Measurements from ENCODE around the gene MIS12. TPM values are rescaled to one million over a fixed set of nuclear protein-coding genes. Genes with fewer than 3 reads are reported as not detected.
A peak's percentile ranks its signal among the peaks of the same experiment; 100 is the strongest.

The MIS12 gene
- total RNA-seq, 1 donor from 2014 or later, result 40.3 TPM

GRCh38 chr17:5485270-5486205 lies 828 bp upstream of the MIS12 start, which contains the start of gene DERL2:
TSS of gene DERL2 (minus strand) at chr17:5486178. CDS start at chr17:5486161, 17 bp downstream.
- TF ChIP-seq CTCF (IDR thresholded peaks at IDR 0.05; ENCODE audit: insufficient read depth, low read length, severe bottlenecking), result no peak
- Histone ChIP-seq H3K4me3 (ENCODE audit: low read depth, low read length) (peak within 1 kb of the TSS; percentile 88), H3K36me3 (ENCODE audit: control insufficient read depth, insufficient read depth, low read length) (peaks cover 5% of the 10 kb centered on the region), H3K27me3 (ENCODE audit: control insufficient read depth, insufficient read depth, low read length) (no peaks in the 10 kb centered on the region)
- no peak for FAIRE-seq
- no peak for DNase-seq (ENCODE audit: low read depth)

GRCh38 chr17:5488752-5489151 lies 2.4 kb downstream of the MIS12 start:
- Histone ChIP-seq H3K36me3 (ENCODE audit: control insufficient read depth, insufficient read depth, low read length) (peaks cover 2% of the 10 kb centered on the region), H3K27me3 (ENCODE audit: control insufficient read depth, insufficient read depth, low read length) (no peaks in the 10 kb centered on the region), H3K4me3 (ENCODE audit: low read depth, low read length) (no peak overlapping the region)
- TF ChIP-seq CTCF (IDR thresholded peaks at IDR 0.05; ENCODE audit: insufficient read depth, low read length, severe bottlenecking), result no peak
- no peak for DNase-seq (ENCODE audit: low read depth)
- FAIRE-seq, result no peak

- H3K27me3 ChIP-seq (ENCODE audit: control insufficient read depth, insufficient read depth, low read length), result no peaks in the 10 kb centered on the region
- peaks cover 2% of the 10 kb centered on the region for H3K36me3 ChIP-seq (ENCODE audit: control insufficient read depth, insufficient read depth, low read length)
- FAIRE-seq (no peak), DNase-seq (ENCODE audit: low read depth) (no peak)
- H3K4me3 ChIP-seq (ENCODE audit: low read depth, low read length), result no peak overlapping the region
- no peak for TF ChIP-seq CTCF (IDR thresholded peaks at IDR 0.05; ENCODE audit: insufficient read depth, low read length, severe bottlenecking)
These were observed 6.6 kb downstream of the MIS12 start for GRCh38 chr17:5492970-5493369.

GRCh38 chr17:5499476-5500231 lies 13.3 kb downstream of the MIS12 start:
- TF ChIP-seq CTCF (IDR thresholded peaks at IDR 0.05; ENCODE audit: insufficient read depth, low read length, severe bottlenecking), result no peak
- DNase-seq (ENCODE audit: low read depth), result no peak
- Histone ChIP-seq H3K36me3 (ENCODE audit: control insufficient read depth, insufficient read depth, low read length) (peaks cover 2% of the 10 kb centered on the region), H3K27me3 (ENCODE audit: control insufficient read depth, insufficient read depth, low read length) (no peaks in the 10 kb centered on the region), H3K4me3 (ENCODE audit: low read depth, low read length) (no peak overlapping the region)
- FAIRE-seq, result no peak

GRCh38 chr17:5500247-5500588 lies 13.9 kb downstream of the MIS12 start:
- FAIRE-seq (no peak), DNase-seq (ENCODE audit: low read depth) (no peak)
- Histone ChIP-seq H3K4me3 (ENCODE audit: low read depth, low read length) (no peak overlapping the region), H3K27me3 (ENCODE audit: control insufficient read depth, insufficient read depth, low read length) (no peaks in the 10 kb centered on the region), H3K36me3 (ENCODE audit: control insufficient read depth, insufficient read depth, low read length) (peaks cover 4% of the 10 kb centered on the region)
- TF ChIP-seq CTCF (IDR thresholded peaks at IDR 0.05; ENCODE audit: insufficient read depth, low read length, severe bottlenecking), result no peak
